HG03159 (cell line): ENCODE data around the gene ELOVL6.
"Not testable (repeated sequence)": the region's sequence is repeated elsewhere in the genome, so short reads cannot be mapped to it uniquely, and the experiment has no call there.

ENCODE experiments used
- ATAC-seq: cut with Tn5 transposase; IDR thresholded peaks from one replicate; pipeline ENCODE4 v1.9.1; 2021; ENCODE audit warnings: mild to moderate bottlenecking, moderate library complexity; ENCODE audit not compliant: unreplicated experiment

ELOVL6 gene

GRCh38 chr4:110198435-110199416, at the start of gene ELOVL6:
Gene ELOVL6, minus strand, starts transcription at chr4:110198615. Its CDS starts 280 bp downstream, at chr4:110198335.
- ATAC-seq: no peak

- ATAC-seq: no peak
Observed at GRCh38 chr4:110248100-110248499, 49.7 kb upstream of the ELOVL6 start.

GRCh38 chr4:110247591-110247990, 49.2 kb upstream of the ELOVL6 start:
- no peak for ATAC-seq

GRCh38 chr4:110245577-110245976, 47.2 kb upstream of the ELOVL6 start:
- ATAC-seq: no peak

GRCh38 chr4:110236324-110236723, 37.9 kb upstream of the ELOVL6 start:
- no peak for ATAC-seq

GRCh38 chr4:110233581-110233980, 35.2 kb upstream of the ELOVL6 start:
- ATAC-seq: not testable (repeated sequence)

GRCh38 chr4:110231869-110232268, 33.5 kb upstream of the ELOVL6 start:
- peak; percentile 57 for ATAC-seq

- no peak for ATAC-seq
Observed at GRCh38 chr4:110229266-110229665, 30.9 kb upstream of the ELOVL6 start.

- ATAC-seq: no peak
Observed at GRCh38 chr4:110224812-110225211, 26.4 kb upstream of the ELOVL6 start.

GRCh38 chr4:110224142-110224541, 25.7 kb upstream of the ELOVL6 start:
- no peak for ATAC-seq

GRCh38 chr4:110218935-110219334, 20.5 kb upstream of the ELOVL6 start:
- ATAC-seq: not testable (repeated sequence)

GRCh38 chr4:110217181-110217580, 18.8 kb upstream of the ELOVL6 start:
- not testable (repeated sequence) for ATAC-seq

- ATAC-seq: no peak
Observed at GRCh38 chr4:110216129-110216528, 17.7 kb upstream of the ELOVL6 start.

- no peak for ATAC-seq
Observed at GRCh38 chr4:110211770-110212061, 13.3 kb upstream of the ELOVL6 start.

GRCh38 chr4:110211007-110211769, 12.8 kb upstream of the ELOVL6 start:
- ATAC-seq: peak; percentile 86

- no peak for ATAC-seq
Observed at GRCh38 chr4:110208419-110208818, 10.0 kb upstream of the ELOVL6 start.

- no peak for ATAC-seq
Observed at GRCh38 chr4:110207233-110207632, 8.8 kb upstream of the ELOVL6 start.

GRCh38 chr4:110202024-110202423, 3.6 kb upstream of the ELOVL6 start:
- ATAC-seq: no peak

- no peak for ATAC-seq
Observed at GRCh38 chr4:110201502-110201901, 3.1 kb upstream of the ELOVL6 start.

- ATAC-seq: no peak
Observed at GRCh38 chr4:110200689-110201088, 2.3 kb upstream of the ELOVL6 start.

GRCh38 chr4:110198049-110198434, 373 bp downstream of the ELOVL6 start:
- no peak for ATAC-seq

GRCh38 chr4:110197529-110198042, 829 bp downstream of the ELOVL6 start:
- ATAC-seq: no peak
